Spleen (tissue), 11 donors: ENCODE results near the gene CILP2. TPM values are rescaled to one million over a fixed set of nuclear protein-coding genes. Genes with fewer than 3 reads are reported as not detected.

ENCODE experiments used
- DNase-seq: peaks from one replicate; pipeline ENCODE4 v3.0.0-alpha.2; 2020
- H3K27ac ChIP-seq, 8 donors: fragments of 200-600 bp; sonication (generic) in 7 of 8; 1 replicate in 4 of 8; 2 replicates in 4 of 8; pipeline versions ENCODE4 v1.5.0 to v1.8.0; 2016 to 2021; ENCODE audit warnings: inconsistent platforms in 4 of 8, mild to moderate bottlenecking in 4 of 8, moderate library complexity in 1 of 8
- H3K27me3 ChIP-seq, 7 donors: fragments of 200-600 bp; sonication (generic) in 6 of 7; replicated peaks in 1 of 7; 1 replicate in 4 of 7; 2 replicates in 3 of 7; pipeline versions ENCODE4 v1.5.0 to v1.8.0; 2016 to 2021; ENCODE audit warnings: inconsistent platforms in 3 of 7, mild to moderate bottlenecking in 1 of 7
- H3K36me3 ChIP-seq, 6 donors: fragments of 200-600 bp; sonication (generic) in 5 of 6; 1 replicate in 4 of 6; 2 replicates in 2 of 6; pipeline versions ENCODE4 v1.5.0 to v1.8.0; 2016 to 2021; ENCODE audit warnings: inconsistent platforms in 2 of 6
- H3K4me1 ChIP-seq, 6 donors: fragments of 200-600 bp; sonication (generic) in 5 of 6; 1 replicate in 3 of 6; 2 replicates in 3 of 6; pipeline versions ENCODE4 v1.5.0 to v1.8.0; 2016 to 2021; ENCODE audit warnings: inconsistent platforms in 3 of 6
- H3K4me3 ChIP-seq, 8 donors: fragments of 200-600 bp; sonication (generic) in 7 of 8; 1 replicate in 4 of 8; 2 replicates in 4 of 8; pipeline versions ENCODE4 v1.5.0 to v1.8.0; 2016 to 2021; ENCODE audit warnings: inconsistent platforms in 4 of 8, mild to moderate bottlenecking in 4 of 8, moderate library complexity in 2 of 8
- H3K9me3 ChIP-seq, 8 donors: fragments of 200-600 bp; sonication (generic) in 7 of 8; 1 replicate in 4 of 8; 2 replicates in 4 of 8; pipeline versions ENCODE4 v1.5.0 to v1.8.0; 2016 to 2021; ENCODE audit warnings: inconsistent platforms in 4 of 8
- CTCF ChIP-seq, 11 experiments: fragments of 200-600 bp in 7 of 11; fragments of 450-650 bp in 4 of 11; sonication (generic) in 4 of 11; IDR thresholded peaks in 8 of 11; conservative IDR thresholded peaks in 3 of 11; 1 replicate in 7 of 11; 2 replicates in 4 of 11; pipeline versions ENCODE4 v1.4.0 to v1.8.0; 2016 to 2021; ENCODE audit warnings: antibody characterized with exemption in 11 of 11, inconsistent platforms in 4 of 11, mild to moderate bottlenecking in 1 of 11
- POLR2A ChIP-seq, 3 donors: fragments of 450-650 bp; IDR thresholded peaks; one replicate each; pipeline ENCODE4 v1.5.1; 2017; ENCODE audit warnings: antibody characterized with exemption in 3 of 3, mild to moderate bottlenecking in 1 of 3
- POLR2AphosphoS5 ChIP-seq, 3 donors: sonication (generic); formaldehyde crosslinking; IDR thresholded peaks; one replicate each; pipeline ENCODE4 v1.5.1; 2017; ENCODE audit warnings: antibody characterized with exemption in 3 of 3
- WGBS, 5 donors: extraction: QIAGEN DNeasy Blood & Tissue Kit in 3 of 5; methylation state at CpG; one replicate each; pipeline versions ENCODE4 v1.1.5 to v1.1.7; 2013 to 2018; 5-methylcytosine and 5-hydroxymethylcytosine counted together
- intact Hi-C: fragments of 100-400 bp; cut with DNase I; formaldehyde crosslinking; loops from one replicate; pipeline ENCODE4 v1.15.0; 2023; ENCODE audit warnings: low total_unique reads
- polyA plus RNA-seq, 3 donors: library from polyadenylated mRNA; stranded (reverse); fragments of 200-250 nt; gene quantifications; one replicate each; pipeline ENCODE4 v1.2.1, GENCODE V29; 2013
- total RNA-seq, 7 donors: library from RNA; depleted of rRNA in 3 of 7; stranded (reverse); fragments of >200 nt in 3 of 7; fragmentation: NEBNext Ultra II Directional in 4 of 7; extraction: Animal tissue kit (Norgen Biotek cat#: 25700) in 4 of 7; gene quantifications; one replicate each; pipeline versions ENCODE4 v1.1.0 to v1.2.1, GENCODE V29; 2016 to 2021
- donor health status: healthy with polysubstance abuse.
- donor health status: DM: no; HTN: no; CAD: no; lungs with moderate emphysema.
- donor health status: DM: no; HTN: no; CAD: no.
- donor health status: Bipolar disorder and iron deficiency.
- donor health status: healthy.
- donor health status: DM: no; HTN: no; CAD: no.
- donor health status: DM: yes; HTN: yes; CAD: no.

Gene CILP2
- total and polyA plus RNA-seq, 10 donors = 0.15 to 1.3 (median 0.43) TPM; not detected in 1

- H3K4me3 ChIP-seq = no peak overlapping the region
- TF ChIP-seq CTCF (IDR thresholded peaks at IDR 0.05 in 8 of 11, conservative IDR thresholded peaks at IDR 0.05 in 3 of 11) (no peak), POLR2AphosphoS5 (IDR thresholded peaks at IDR 0.05) (no peak), POLR2A (IDR thresholded peaks at IDR 0.05) (no peak)
- DNase-seq = no peak
- H3K4me1 ChIP-seq = no peaks in the 10 kb centered on the region
- peaks cover 0 to 71% (median 11%) of the 10 kb centered on the region in 7 donors for H3K27me3 ChIP-seq
- no peaks in the 10 kb centered on the region for H3K36me3 ChIP-seq
- intact Hi-C loops = no loop called here
- 38 to 55% (median 49%) methylated on average over 13 of the region's 13 CpGs for WGBS, 5 donors
- peaks cover 0 to 5% (median 0%) of the 10 kb centered on the region in 8 donors for H3K9me3 ChIP-seq
- H3K27ac ChIP-seq = no peak overlapping the region
Measured at GRCh38 chr19:19548915-19549759, 11.1 kb downstream of the CILP2 start.

GRCh38 chr19:19549804-19550464, 11.9 kb downstream of the CILP2 start:
- Histone ChIP-seq H3K27me3 (peaks cover 0 to 70% (median 11%) of the 10 kb centered on the region in 7 donors), H3K36me3 (no peaks in the 10 kb centered on the region), H3K4me3 (no peak overlapping the region), H3K9me3 (peaks cover 0 to 5% (median 0%) of the 10 kb centered on the region in 8 donors), H3K27ac (no peak overlapping the region), H3K4me1 (peaks cover 0 to 5% (median 0%) of the 10 kb centered on the region in 6 donors)
- 61 to 77% (median 66%) methylated on average over 19 to 23 of the region's 23 CpGs for WGBS, 5 donors
- intact Hi-C loops = no loop called here
- DNase-seq = no peak
- TF ChIP-seq POLR2A (IDR thresholded peaks at IDR 0.05) (no peak), CTCF (IDR thresholded peaks at IDR 0.05 in 8 of 11, conservative IDR thresholded peaks at IDR 0.05 in 3 of 11) (no peak), POLR2AphosphoS5 (IDR thresholded peaks at IDR 0.05) (no peak)

GRCh38 chr19:19550485-19550929, 12.4 kb downstream of the CILP2 start:
- no peak for DNase-seq
- Histone ChIP-seq H3K4me3 (no peak overlapping the region), H3K4me1 (peaks cover 0 to 5% (median 0%) of the 10 kb centered on the region in 6 donors), H3K27me3 (peaks cover 0 to 64% (median 11%) of the 10 kb centered on the region in 7 donors), H3K27ac (no peak overlapping the region), H3K9me3 (peaks cover 0 to 5% (median 0%) of the 10 kb centered on the region in 8 donors), H3K36me3 (no peaks in the 10 kb centered on the region)
- WGBS, 5 donors = 46 to 66% (median 51%) methylated on average over 3 to 8 of the region's 8 CpGs
- intact Hi-C loops = no loop called here
- no peak for TF ChIP-seq POLR2AphosphoS5 (IDR thresholded peaks at IDR 0.05)
- no peak for TF ChIP-seq CTCF (IDR thresholded peaks at IDR 0.05 in 8 of 11, conservative IDR thresholded peaks at IDR 0.05 in 3 of 11)
- no peak for TF ChIP-seq POLR2A (IDR thresholded peaks at IDR 0.05)
